BE2C (cell line): ENCODE measurements around the gene TXNRD1.
A peak's percentile ranks its signal among the peaks of the same experiment; 100 is the strongest.

Source experiments
- DNase-seq: peaks from one replicate; pipeline ENCODE4 v3.0.0-alpha.2; 2020
- H3K27me3 ChIP-seq: fragments of 250-450 bp; sonication (Bioruptor Pico); 2 replicates; pipeline ENCODE4 v1.5.1; 2020; ENCODE audit warnings: mild to moderate bottlenecking
- H3K36me3 ChIP-seq: fragments of 250-450 bp; sonication (Bioruptor Pico); 2 replicates; pipeline ENCODE4 v1.5.1; 2020; ENCODE audit warnings: mild to moderate bottlenecking
- H3K4me1 ChIP-seq: fragments of 250-450 bp; sonication (Bioruptor Pico); 2 replicates; pipeline ENCODE4 v1.5.1; 2020
- H3K4me3 ChIP-seq: 2 replicates; pipeline ENCODE4 v1.5.1; 2011; ENCODE audit warnings: low read depth, low read length
- H3K9me3 ChIP-seq: fragments of 250-450 bp; sonication (Bioruptor Pico); 2 replicates; pipeline ENCODE4 v1.5.1; 2020
- CTCF ChIP-seq: IDR thresholded peaks from 2 replicates; pipeline ENCODE4 v1.5.1; 2012; ENCODE audit warnings: mild to moderate bottlenecking, low read depth, low read length

The TXNRD1 gene

GRCh38 chr12:104355630-104356029 is 140.1 kb downstream of the TXNRD1 start:
- Histone ChIP-seq H3K9me3 (no peaks in the 10 kb centered on the region), H3K36me3 (peaks cover 22% of the 10 kb centered on the region), H3K4me3 (no peak overlapping the region), H3K27me3 (no peaks in the 10 kb centered on the region), H3K4me1 (no peaks in the 10 kb centered on the region; the same call in 1 of the 2 replicates)
- DNase-seq = no peak
- no peak for TF ChIP-seq CTCF

- Histone ChIP-seq H3K27me3 (no peaks in the 10 kb centered on the region), H3K9me3 (no peaks in the 10 kb centered on the region), H3K36me3 (peaks cover 13% of the 10 kb centered on the region), H3K4me3 (no peak overlapping the region), H3K4me1 (peaks cover 5% of the 10 kb centered on the region)
- DNase-seq = peak; percentile 19
- no peak for TF ChIP-seq CTCF
These were observed 140.9 kb downstream of the TXNRD1 start for GRCh38 chr12:104356231-104357115.

GRCh38 chr12:104357421-104357952 is 141.9 kb downstream of the TXNRD1 start:
- no peak for TF ChIP-seq CTCF
- peak; percentile 28 for DNase-seq
- Histone ChIP-seq H3K4me1 (peaks cover 5% of the 10 kb centered on the region), H3K27me3 (no peaks in the 10 kb centered on the region), H3K36me3 (0 out of 2 replicates have a peak, but pooled peaks cover 4% of the 10 kb centered on the region), H3K9me3 (no peaks in the 10 kb centered on the region), H3K4me3 (no peak overlapping the region)

- Histone ChIP-seq H3K4me1 (peaks cover 5% of the 10 kb centered on the region), H3K9me3 (no peaks in the 10 kb centered on the region), H3K27me3 (no peaks in the 10 kb centered on the region), H3K36me3 (0 out of 2 replicates have a peak, but pooled peaks cover 4% of the 10 kb centered on the region), H3K4me3 (no peak overlapping the region)
- DNase-seq = peak; percentile 53
- TF ChIP-seq CTCF = peak; percentile 90
These were observed 142.9 kb downstream of the TXNRD1 start for GRCh38 chr12:104358353-104359003.

GRCh38 chr12:104359216-104359615 is 143.6 kb downstream of the TXNRD1 start:
- peaks cover 5% of the 10 kb centered on the region for H3K4me1 ChIP-seq
- H3K36me3 ChIP-seq = 0 out of 2 replicates have a peak, but pooled peaks cover 4% of the 10 kb centered on the region
- TF ChIP-seq CTCF = no peak
- no peaks in the 10 kb centered on the region for H3K27me3 ChIP-seq
- DNase-seq = no peak
- no peaks in the 10 kb centered on the region for H3K9me3 ChIP-seq
- H3K4me3 ChIP-seq = no peak overlapping the region

- Histone ChIP-seq H3K27me3 (no peaks in the 10 kb centered on the region), H3K36me3 (no peaks in the 10 kb centered on the region), H3K4me1 (peaks cover 5% of the 10 kb centered on the region), H3K4me3 (no peak overlapping the region), H3K9me3 (no peaks in the 10 kb centered on the region)
- DNase-seq = no peak
- TF ChIP-seq CTCF = no peak
These were observed 144.6 kb downstream of the TXNRD1 start for GRCh38 chr12:104360157-104360556.
